Hepatocyte (in vitro differentiated cells): ENCODE data around the gene FOXK1. TPM values are rescaled to one million over a fixed set of nuclear protein-coding genes. Genes with fewer than 3 reads are reported as not detected.

Experiments
- DNase-seq: peaks from one replicate; pipeline ENCODE4 v3.0.0-alpha.2; 2016; ENCODE audit warnings: low spot score
- H2AFZ ChIP-seq: fragments of 200-600 bp; sonication (generic); 2 replicates; pipeline ENCODE4 v1.6.0; 2016; ENCODE audit warnings: antibody characterized with exemption, mild to moderate bottlenecking
- H3K27ac ChIP-seq: fragments of 200-600 bp; sonication (generic); 2 replicates; pipeline ENCODE4 v1.5.1; 2016; ENCODE audit warnings: mild to moderate bottlenecking
- H3K27me3 ChIP-seq: fragments of 200-600 bp; sonication (generic); 2 replicates; pipeline ENCODE4 v1.6.1; 2016
- H3K36me3 ChIP-seq: fragments of 200-600 bp; sonication (generic); replicated peaks from 2 replicates; pipeline ENCODE4 v1.5.1; 2016; ENCODE audit warnings: low read depth; ENCODE audit not compliant: insufficient read depth
- H3K4me1 ChIP-seq: fragments of 200-600 bp; sonication (generic); 2 replicates; pipeline ENCODE4 v1.5.1; 2016; ENCODE audit warnings: mild to moderate bottlenecking, moderate library complexity; ENCODE audit not compliant: insufficient read depth
- H3K4me2 ChIP-seq: fragments of 200-600 bp; sonication (generic); 2 replicates; pipeline ENCODE4 v1.6.0; 2016
- H3K4me3 ChIP-seq: fragments of 200-600 bp; sonication (generic); 2 replicates; pipeline ENCODE4 v1.5.1; 2016; ENCODE audit warnings: mild to moderate bottlenecking
- H3K79me2 ChIP-seq: fragments of 200-600 bp; sonication (generic); 2 replicates; pipeline ENCODE4 v1.6.0; 2017; ENCODE audit warnings: mild to moderate bottlenecking
- H3K9me2 ChIP-seq: fragments of 200-600 bp; sonication (generic); replicated peaks from 2 replicates; pipeline ENCODE4 v1.6.0; 2017; ENCODE audit warnings: mild to moderate bottlenecking; ENCODE audit not compliant: insufficient read depth
- H3K9me3 ChIP-seq: fragments of 200-600 bp; sonication (generic); 2 replicates; pipeline ENCODE4 v1.5.1; 2016; ENCODE audit warnings: low read depth, mild to moderate bottlenecking
- H4K20me1 ChIP-seq: fragments of 200-600 bp; sonication (generic); 2 replicates; pipeline ENCODE4 v1.6.0; 2016; ENCODE audit warnings: mild to moderate bottlenecking; ENCODE audit not compliant: insufficient read depth, poor library complexity, severe bottlenecking
- EZH2 ChIP-seq: fragments of 200-600 bp; sonication (generic); IDR thresholded peaks from 2 replicates; pipeline ENCODE4 v1.6.1; 2016; ENCODE audit warnings: antibody characterized with exemption, mild to moderate bottlenecking, borderline replicate concordance
- EZH2phosphoT487 ChIP-seq: fragments of 200-600 bp; sonication (generic); IDR thresholded peaks from one replicate; pipeline ENCODE4 v1.6.1; 2018; ENCODE audit warnings: antibody characterized with exemption, mild to moderate bottlenecking, low read depth, moderate library complexity; ENCODE audit not compliant: unreplicated experiment, severe bottlenecking
- WGBS: methylation state at CpG from one replicate; pipeline ENCODE4 v1.1.6; 2016; ENCODE audit warnings: low lambda C conversion rate; ENCODE audit errors: missing lambda C conversion rate; 5-methylcytosine and 5-hydroxymethylcytosine counted together
- polyA plus RNA-seq: library from polyadenylated mRNA; unstranded; fragments of >200 nt; fragmentation: Nextera tagmentation; extraction: Ambion mirVana; gene quantifications from 2 replicates; pipeline ENCODE4 v1.2.1, GENCODE V29; 2016
- total RNA-seq: library from RNA; depleted of rRNA; stranded (reverse); fragments of >200 nt; gene quantifications from 2 replicates; pipeline ENCODE4 v1.2.3, GENCODE V29; 2014
- TF ChIP-seq, protein P1 (sequence below): fragments of 200-600 bp; sonication (generic); IDR thresholded peaks from 2 replicates; pipeline ENCODE4 v1.5.1; 2016; ENCODE audit warnings: antibody characterized with exemption, mild to moderate bottlenecking; ENCODE audit not compliant: poor library complexity

The FOXK1 gene
- total and polyA plus RNA-seq, 2 experiments from 2014 or later = 8.3 to 17.8 TPM

DNA sequence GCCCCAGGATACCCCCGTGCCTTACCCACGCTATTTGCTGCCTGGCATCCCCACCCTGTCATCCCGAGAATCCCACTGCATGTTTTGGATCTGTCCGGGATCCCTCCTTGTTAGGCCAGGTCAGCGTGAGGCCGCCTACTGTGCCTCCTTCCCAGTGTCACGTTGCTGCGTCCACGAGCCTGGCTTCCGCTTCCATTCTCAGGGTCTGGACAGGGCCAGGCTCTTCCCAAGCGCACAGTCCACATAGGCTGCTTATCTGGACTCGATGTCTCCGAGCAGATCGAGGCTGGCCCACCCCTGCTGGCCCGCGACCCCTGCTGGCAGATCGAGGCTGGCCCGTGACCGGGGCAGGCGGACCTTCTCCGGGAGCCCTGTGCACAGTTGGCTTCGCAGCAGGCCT, 27.1 kb downstream of the FOXK1 start:
- no peaks in the 10 kb centered on the region for H3K9me2 ChIP-seq
- H4K20me1 ChIP-seq = peaks cover 58% of the 10 kb centered on the region
- no peak overlapping the region for H3K27ac ChIP-seq
- H3K4me3 ChIP-seq = no peak overlapping the region
- peaks cover 95% of the 10 kb centered on the region for H3K79me2 ChIP-seq
- H3K27me3 ChIP-seq = no peaks in the 10 kb centered on the region
- no peak overlapping the region for H2AFZ ChIP-seq
- no peak overlapping the region for H3K4me2 ChIP-seq
- no peaks in the 10 kb centered on the region for H3K9me3 ChIP-seq
- WGBS = 86% methylated on average over 21 of the region's 22 CpGs
- peaks cover 34% of the 10 kb centered on the region for H3K4me1 ChIP-seq
- TF ChIP-seq, protein P1, sequence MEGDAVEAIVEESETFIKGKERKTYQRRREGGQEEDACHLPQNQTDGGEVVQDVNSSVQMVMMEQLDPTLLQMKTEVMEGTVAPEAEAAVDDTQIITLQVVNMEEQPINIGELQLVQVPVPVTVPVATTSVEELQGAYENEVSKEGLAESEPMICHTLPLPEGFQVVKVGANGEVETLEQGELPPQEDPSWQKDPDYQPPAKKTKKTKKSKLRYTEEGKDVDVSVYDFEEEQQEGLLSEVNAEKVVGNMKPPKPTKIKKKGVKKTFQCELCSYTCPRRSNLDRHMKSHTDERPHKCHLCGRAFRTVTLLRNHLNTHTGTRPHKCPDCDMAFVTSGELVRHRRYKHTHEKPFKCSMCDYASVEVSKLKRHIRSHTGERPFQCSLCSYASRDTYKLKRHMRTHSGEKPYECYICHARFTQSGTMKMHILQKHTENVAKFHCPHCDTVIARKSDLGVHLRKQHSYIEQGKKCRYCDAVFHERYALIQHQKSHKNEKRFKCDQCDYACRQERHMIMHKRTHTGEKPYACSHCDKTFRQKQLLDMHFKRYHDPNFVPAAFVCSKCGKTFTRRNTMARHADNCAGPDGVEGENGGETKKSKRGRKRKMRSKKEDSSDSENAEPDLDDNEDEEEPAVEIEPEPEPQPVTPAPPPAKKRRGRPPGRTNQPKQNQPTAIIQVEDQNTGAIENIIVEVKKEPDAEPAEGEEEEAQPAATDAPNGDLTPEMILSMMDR = no peak
- no peak for TF ChIP-seq EZH2
- no peak for TF ChIP-seq EZH2phosphoT487
- no peak for DNase-seq
- no peaks in the 10 kb centered on the region for H3K36me3 ChIP-seq

DNA sequence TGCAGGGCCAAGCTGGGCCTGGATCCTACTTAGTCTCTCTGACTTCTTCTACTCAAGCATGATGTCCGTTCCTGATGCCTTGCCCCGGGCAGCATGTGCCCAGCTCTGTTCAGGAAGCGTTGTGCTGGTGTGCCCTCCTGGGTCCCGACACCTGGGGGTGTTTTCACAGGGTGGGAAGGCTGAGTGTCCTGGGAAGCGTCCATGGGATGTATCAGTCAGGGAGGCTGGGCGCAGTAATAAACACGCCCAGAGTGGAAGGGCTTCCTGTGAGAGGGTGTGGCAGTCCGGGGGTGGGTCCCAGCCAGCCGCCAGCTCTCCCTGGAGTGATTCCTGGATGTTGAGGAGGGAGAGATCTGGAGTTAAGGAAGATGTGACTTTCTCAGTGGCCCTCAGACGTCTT, 29.0 kb downstream of the FOXK1 start:
- DNase-seq = no peak
- 94% methylated on average over 10 of the region's 10 CpGs for WGBS
- no peak overlapping the region for H3K4me2 ChIP-seq
- no peak overlapping the region for H3K4me3 ChIP-seq
- peaks cover 62% of the 10 kb centered on the region for H4K20me1 ChIP-seq
- H2AFZ ChIP-seq = no peak overlapping the region
- peaks cover 31% of the 10 kb centered on the region for H3K4me1 ChIP-seq
- no peaks in the 10 kb centered on the region for H3K9me3 ChIP-seq
- TF ChIP-seq EZH2 (no peak), EZH2phosphoT487 (no peak)
- TF ChIP-seq, protein P1 = no peak
- no peaks in the 10 kb centered on the region for H3K27me3 ChIP-seq
- H3K36me3 ChIP-seq = no peaks in the 10 kb centered on the region
- H3K79me2 ChIP-seq = peaks cover 95% of the 10 kb centered on the region
- H3K9me2 ChIP-seq = no peaks in the 10 kb centered on the region
- no peak overlapping the region for H3K27ac ChIP-seq

DNA sequence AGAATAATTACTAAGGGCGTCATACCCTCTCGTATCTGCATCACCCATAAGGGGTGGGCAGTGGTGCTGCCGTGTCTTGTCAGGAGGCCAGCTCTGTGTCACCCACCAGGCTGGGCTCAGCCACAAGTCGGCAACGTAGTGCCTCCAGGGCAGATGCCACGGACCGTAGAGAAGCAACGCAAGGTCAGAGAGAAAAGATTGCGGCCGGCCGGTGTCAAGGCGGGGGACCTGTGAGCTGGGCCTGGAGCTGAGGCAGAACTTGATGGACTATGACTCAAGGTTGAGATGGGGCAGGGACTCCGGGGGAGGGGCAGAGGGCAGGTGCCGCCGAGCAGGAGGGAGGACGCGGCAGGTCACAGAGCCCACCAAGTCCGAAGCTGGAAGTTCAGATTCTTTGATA, 29.5 kb downstream of the FOXK1 start:
- peaks cover 95% of the 10 kb centered on the region for H3K79me2 ChIP-seq
- no peaks in the 10 kb centered on the region for H3K27me3 ChIP-seq
- no peak for TF ChIP-seq EZH2
- no peak for TF ChIP-seq EZH2phosphoT487
- TF ChIP-seq, protein P1 = no peak
- no peaks in the 10 kb centered on the region for H3K9me3 ChIP-seq
- H3K36me3 ChIP-seq = no peaks in the 10 kb centered on the region
- no peak overlapping the region for H3K4me3 ChIP-seq
- no peak for DNase-seq
- peaks cover 26% of the 10 kb centered on the region for H3K4me1 ChIP-seq
- peaks cover 60% of the 10 kb centered on the region for H4K20me1 ChIP-seq
- H2AFZ ChIP-seq = no peak overlapping the region
- no peak overlapping the region for H3K27ac ChIP-seq
- no peaks in the 10 kb centered on the region for H3K9me2 ChIP-seq
- 96% methylated on average over 18 of the region's 18 CpGs for WGBS
- H3K4me2 ChIP-seq = no peak overlapping the region
